Breast epithelium (tissue), 4 donors: ENCODE data around the gene ANXA2R. TPM values are rescaled to one million over a fixed set of nuclear protein-coding genes. Genes with fewer than 3 reads are reported as not detected.

Source experiments
- DNase-seq, 2 donors: peaks; one replicate each; pipeline ENCODE4 v3.0.0-alpha.2; 2019; ENCODE audit warnings: low spot score in 2 of 2
- H3K27ac ChIP-seq, 2 donors: fragments of 200-600 bp; sonication (generic) in 1 of 2; one replicate each; pipeline ENCODE4 v1.5.1; 2016 to 2019; ENCODE audit warnings: mild to moderate bottlenecking in 1 of 2
- H3K27me3 ChIP-seq, 2 donors: fragments of 200-600 bp; sonication (generic) in 1 of 2; one replicate each; pipeline versions ENCODE4 v1.5.1 to v1.6.0; 2017 to 2019; ENCODE audit warnings: control low read depth in 1 of 2, mild to moderate bottlenecking in 1 of 2
- H3K36me3 ChIP-seq: fragments of 200-600 bp; one replicate; pipeline ENCODE4 v1.5.1; 2019
- H3K4me1 ChIP-seq, 2 donors: fragments of 200-600 bp; sonication (generic); one replicate each; pipeline ENCODE4 v1.5.1; 2016 to 2019; ENCODE audit warnings: control low read depth in 1 of 2
- H3K4me3 ChIP-seq, 3 donors: fragments of 200-600 bp; sonication (generic); 1 replicate in 2 of 3; 2 replicates in 1 of 3; pipeline ENCODE4 v1.5.1; 2016 to 2019; ENCODE audit warnings: mild to moderate bottlenecking in 3 of 3, moderate library complexity in 2 of 3
- H3K9me3 ChIP-seq, 2 donors: fragments of 200-600 bp; sonication (generic) in 1 of 2; one replicate each; pipeline ENCODE4 v1.5.1; 2016 to 2019; ENCODE audit warnings: control low read depth in 1 of 2
- POLR2A ChIP-seq: fragments of 450-650 bp; IDR thresholded peaks from one replicate; pipeline ENCODE4 v1.6.1; 2016; ENCODE audit warnings: antibody characterized with exemption, mild to moderate bottlenecking, moderate library complexity
- POLR2AphosphoS5 ChIP-seq, 3 donors: sonication (generic); formaldehyde crosslinking; IDR thresholded peaks; one replicate each; pipeline ENCODE4 v1.6.1; 2017; ENCODE audit warnings: antibody characterized with exemption in 3 of 3
- intact Hi-C: fragments of 100-400 bp; cut with DNase I; formaldehyde crosslinking; loops from one replicate; pipeline ENCODE4 v1.15.1; 2023; ENCODE audit warnings: low total_unique reads
- total RNA-seq, 3 donors: library from RNA; depleted of rRNA; stranded (reverse); fragments of >200 nt; gene quantifications; one replicate each; pipeline ENCODE4 v1.1.0, GENCODE V29; 2016
- TF ChIP-seq, protein P1 (sequence below), 3 donors: fragments of 450-650 bp; IDR thresholded peaks; one replicate each; pipeline ENCODE4 v1.5.1; 2016 to 2017; ENCODE audit warnings: antibody characterized with exemption in 3 of 3, mild to moderate bottlenecking in 3 of 3, moderate library complexity in 3 of 3

Gene ANXA2R
- total RNA-seq, 3 donors from 2014 or later, result 3.2 to 5.4 (median 4.6) TPM

DNA sequence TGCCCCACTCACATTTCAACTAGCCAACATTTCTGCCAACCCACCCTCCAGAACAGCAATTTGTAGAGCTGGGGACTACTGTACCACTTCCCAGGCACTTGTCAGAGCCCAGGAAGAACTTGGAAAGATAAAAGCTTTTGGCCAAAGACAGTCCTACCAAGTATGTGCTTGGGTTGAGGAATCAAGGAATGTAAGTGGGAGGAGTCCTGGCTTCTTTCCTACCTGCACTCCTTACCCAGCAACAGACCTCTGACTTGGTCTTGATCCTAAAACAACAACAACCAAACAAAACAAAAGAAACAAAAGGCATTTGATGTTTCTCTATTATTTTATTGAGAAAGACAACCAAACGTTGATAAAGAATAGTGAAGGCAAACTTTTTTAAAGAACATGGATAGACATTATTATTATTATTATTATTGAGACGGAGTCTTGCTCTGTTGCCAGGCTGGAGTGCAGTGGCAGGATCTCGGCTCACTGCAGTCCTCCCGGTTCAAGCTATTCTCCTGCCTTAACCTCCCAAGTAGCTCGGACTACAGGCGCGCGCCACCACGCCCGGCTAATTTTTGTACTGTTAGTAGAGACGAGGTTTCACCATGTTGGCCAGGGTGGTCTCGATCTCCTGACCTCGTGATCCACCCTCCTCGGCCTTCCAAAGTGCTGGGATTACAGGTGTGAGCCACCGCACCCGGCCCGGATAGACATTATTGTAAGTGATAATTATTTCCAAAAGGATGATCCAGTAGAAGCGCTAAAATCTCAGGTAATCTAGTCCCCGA is 33.5 kb downstream of the ANXA2R start:
- Histone ChIP-seq H3K4me3 (peak overlapping the region; percentile 51 to 62 (median 57)), H3K4me1 (no peaks in the 10 kb centered on the region), H3K9me3 (no peaks in the 10 kb centered on the region), H3K36me3 (no peaks in the 10 kb centered on the region), H3K27me3 (peaks cover 0 to 16% of the 10 kb centered on the region in 2 donors), H3K27ac (peak overlapping the region; percentile 80 to 91)
- intact Hi-C loops, result no loop called here
- TF ChIP-seq POLR2A (no peak), POLR2AphosphoS5 (IDR thresholded peaks at IDR 0.05) (no peak)
- TF ChIP-seq, protein P1, sequence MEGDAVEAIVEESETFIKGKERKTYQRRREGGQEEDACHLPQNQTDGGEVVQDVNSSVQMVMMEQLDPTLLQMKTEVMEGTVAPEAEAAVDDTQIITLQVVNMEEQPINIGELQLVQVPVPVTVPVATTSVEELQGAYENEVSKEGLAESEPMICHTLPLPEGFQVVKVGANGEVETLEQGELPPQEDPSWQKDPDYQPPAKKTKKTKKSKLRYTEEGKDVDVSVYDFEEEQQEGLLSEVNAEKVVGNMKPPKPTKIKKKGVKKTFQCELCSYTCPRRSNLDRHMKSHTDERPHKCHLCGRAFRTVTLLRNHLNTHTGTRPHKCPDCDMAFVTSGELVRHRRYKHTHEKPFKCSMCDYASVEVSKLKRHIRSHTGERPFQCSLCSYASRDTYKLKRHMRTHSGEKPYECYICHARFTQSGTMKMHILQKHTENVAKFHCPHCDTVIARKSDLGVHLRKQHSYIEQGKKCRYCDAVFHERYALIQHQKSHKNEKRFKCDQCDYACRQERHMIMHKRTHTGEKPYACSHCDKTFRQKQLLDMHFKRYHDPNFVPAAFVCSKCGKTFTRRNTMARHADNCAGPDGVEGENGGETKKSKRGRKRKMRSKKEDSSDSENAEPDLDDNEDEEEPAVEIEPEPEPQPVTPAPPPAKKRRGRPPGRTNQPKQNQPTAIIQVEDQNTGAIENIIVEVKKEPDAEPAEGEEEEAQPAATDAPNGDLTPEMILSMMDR (IDR thresholded peaks at IDR 0.05), result no peak
- DNase-seq, result no peak

GRCh38 chr5:43005031-43005430 is 35.1 kb downstream of the ANXA2R start:
- Histone ChIP-seq H3K27ac (no peak overlapping the region), H3K4me1 (no peaks in the 10 kb centered on the region), H3K9me3 (no peaks in the 10 kb centered on the region), H3K36me3 (no peaks in the 10 kb centered on the region), H3K27me3 (peaks cover 0 to 28% of the 10 kb centered on the region in 2 donors), H3K4me3 (no peak overlapping the region)
- DNase-seq, result no peak
- intact Hi-C loops, result no loop called here
- TF ChIP-seq POLR2A (no peak), POLR2AphosphoS5 (IDR thresholded peaks at IDR 0.05) (no peak)
- TF ChIP-seq, protein P1 (IDR thresholded peaks at IDR 0.05), result no peak

DNA sequence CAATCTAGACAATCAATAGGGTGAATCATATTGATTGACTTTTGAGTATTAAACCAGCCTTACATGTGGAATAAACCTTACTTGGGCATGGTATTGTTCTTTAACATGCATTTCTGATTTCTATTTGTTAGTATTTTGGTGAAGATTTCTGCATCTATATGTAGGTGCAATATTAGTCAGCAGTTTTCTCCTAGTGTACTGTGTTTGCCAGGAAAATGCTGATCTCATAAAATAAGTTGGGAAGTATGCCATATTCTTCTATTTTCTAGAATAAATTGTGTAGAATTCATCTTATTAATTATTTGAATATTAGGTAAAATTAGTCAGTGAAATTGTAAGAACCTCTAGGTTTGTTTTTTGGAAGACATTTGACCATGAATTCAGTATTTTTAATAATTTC is 38.4 kb downstream of the ANXA2R start:
- Histone ChIP-seq H3K9me3 (no peaks in the 10 kb centered on the region), H3K27ac (no peak overlapping the region), H3K4me3 (no peak overlapping the region), H3K27me3 (peaks cover 0 to 36% of the 10 kb centered on the region in 2 donors), H3K36me3 (no peaks in the 10 kb centered on the region), H3K4me1 (no peaks in the 10 kb centered on the region)
- no peak for DNase-seq
- intact Hi-C loops, result no loop called here
- TF ChIP-seq POLR2A (no peak), POLR2AphosphoS5 (IDR thresholded peaks at IDR 0.05) (no peak)
- TF ChIP-seq, protein P1 (IDR thresholded peaks at IDR 0.05), result no peak

DNA sequence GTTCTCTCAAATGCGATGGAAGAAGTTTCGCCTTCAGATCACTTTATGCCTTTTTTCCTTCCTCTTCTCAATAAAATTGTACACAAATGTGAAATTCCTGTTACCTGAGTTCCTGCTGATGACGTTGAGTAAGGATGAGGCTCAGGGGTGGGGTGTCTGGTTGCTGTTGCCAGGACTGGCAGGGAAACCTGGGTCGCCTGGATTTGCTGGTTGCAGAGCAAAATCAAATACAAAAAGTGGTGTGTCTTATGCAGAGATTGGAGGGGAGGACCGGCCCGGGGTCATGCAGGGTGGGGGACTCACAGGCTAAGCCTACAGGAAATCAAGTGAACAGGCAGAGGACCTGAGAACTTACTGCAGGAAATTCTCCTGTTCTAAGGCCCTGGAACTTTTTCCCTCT is 39.2 kb downstream of the ANXA2R start:
- H3K4me1 ChIP-seq, result no peaks in the 10 kb centered on the region
- no peak for TF ChIP-seq POLR2A
- TF ChIP-seq POLR2AphosphoS5 (IDR thresholded peaks at IDR 0.05), result no peak
- TF ChIP-seq, protein P1 (IDR thresholded peaks at IDR 0.05), result no peak
- H3K27me3 ChIP-seq, result peaks cover 0 to 43% of the 10 kb centered on the region in 2 donors
- DNase-seq, result no peak
- H3K36me3 ChIP-seq, result no peaks in the 10 kb centered on the region
- no peak overlapping the region for H3K27ac ChIP-seq
- peak overlapping the region in 1 of 3 donors; percentile 43 for H3K4me3 ChIP-seq
- no peaks in the 10 kb centered on the region for H3K9me3 ChIP-seq
- intact Hi-C loops, result no loop called here

- Histone ChIP-seq H3K9me3 (no peaks in the 10 kb centered on the region), H3K27me3 (peaks cover 0 to 49% of the 10 kb centered on the region in 2 donors), H3K27ac (peak overlapping the region in 1 of 2 donors; percentile 57), H3K36me3 (no peaks in the 10 kb centered on the region), H3K4me1 (no peaks in the 10 kb centered on the region), H3K4me3 (peak overlapping the region; percentile 25 to 59 (median 43))
- intact Hi-C loops, result no loop called here
- DNase-seq, result no peak
- TF ChIP-seq POLR2A (no peak), POLR2AphosphoS5 (IDR thresholded peaks at IDR 0.05) (no peak)
- TF ChIP-seq, protein P1 (IDR thresholded peaks at IDR 0.05), result no peak
Measured at GRCh38 chr5:43000111-43000840, 39.8 kb downstream of the ANXA2R start.
